Articular chondrocyte of knee joint (primary cell): ENCODE measurements around the gene GPC5. TPM values are rescaled to one million over a fixed set of nuclear protein-coding genes. Genes with fewer than 3 reads are reported as not detected.

Experiments
- small RNA-seq: library from RNA; depleted of rRNA; stranded (forward); fragments of <200 nt; gene quantifications from one replicate; pipeline ENCODE3, GENCODE V24; 2012
- total RNA-seq: library from RNA; depleted of rRNA; stranded (reverse); fragments of >200 nt; gene quantifications from 2 replicates; pipeline ENCODE4 v1.2.3, GENCODE V29; 2012

GPC5 gene
- total RNA-seq, result not detected in 2 replicates

GRCh38 chr13:91398413-91399188 lies at the start of gene GPC5:
TSS of gene GPC5 (plus strand) at chr13:91398621.

Small RNA genes lying within 50 kb of the gene (small RNA-seq; reads per million reads assigned to genes)
- gene AL356737.1 (not detected), gene FABP5P4 (not detected), gene MIR548AS (not detected), gene RNU4ATAC3P (not detected)

Other genes with a start within 250 kb of the GPC5 start
- gene MIR17HG, start 50.9 kb upstream of the GPC5 start, total RNA-seq, result 3.2 and 4.3 TPM in 2 replicates